Hepatocyte (in vitro differentiated cells): ENCODE measurements around the gene KRTAP2-1. TPM values are rescaled to one million over a fixed set of nuclear protein-coding genes. Genes with fewer than 3 reads are reported as not detected.

ENCODE experiments used
- DNase-seq: peaks from one replicate; pipeline ENCODE4 v3.0.0-alpha.2; 2016; ENCODE audit warnings: low spot score
- H2AFZ ChIP-seq: fragments of 200-600 bp; sonication (generic); 2 replicates; pipeline ENCODE4 v1.6.0; 2016; ENCODE audit warnings: antibody characterized with exemption, mild to moderate bottlenecking
- H3K27ac ChIP-seq: fragments of 200-600 bp; sonication (generic); 2 replicates; pipeline ENCODE4 v1.5.1; 2016; ENCODE audit warnings: mild to moderate bottlenecking
- H3K27me3 ChIP-seq: fragments of 200-600 bp; sonication (generic); 2 replicates; pipeline ENCODE4 v1.6.1; 2016
- H3K36me3 ChIP-seq: fragments of 200-600 bp; sonication (generic); replicated peaks from 2 replicates; pipeline ENCODE4 v1.5.1; 2016; ENCODE audit warnings: low read depth; ENCODE audit not compliant: insufficient read depth
- H3K4me1 ChIP-seq: fragments of 200-600 bp; sonication (generic); 2 replicates; pipeline ENCODE4 v1.5.1; 2016; ENCODE audit warnings: mild to moderate bottlenecking, moderate library complexity; ENCODE audit not compliant: insufficient read depth
- H3K4me2 ChIP-seq: fragments of 200-600 bp; sonication (generic); 2 replicates; pipeline ENCODE4 v1.6.0; 2016
- H3K4me3 ChIP-seq: fragments of 200-600 bp; sonication (generic); 2 replicates; pipeline ENCODE4 v1.5.1; 2016; ENCODE audit warnings: mild to moderate bottlenecking
- H3K79me2 ChIP-seq: fragments of 200-600 bp; sonication (generic); 2 replicates; pipeline ENCODE4 v1.6.0; 2017; ENCODE audit warnings: mild to moderate bottlenecking
- H3K9me2 ChIP-seq: fragments of 200-600 bp; sonication (generic); replicated peaks from 2 replicates; pipeline ENCODE4 v1.6.0; 2017; ENCODE audit warnings: mild to moderate bottlenecking; ENCODE audit not compliant: insufficient read depth
- H3K9me3 ChIP-seq: fragments of 200-600 bp; sonication (generic); 2 replicates; pipeline ENCODE4 v1.5.1; 2016; ENCODE audit warnings: low read depth, mild to moderate bottlenecking
- H4K20me1 ChIP-seq: fragments of 200-600 bp; sonication (generic); 2 replicates; pipeline ENCODE4 v1.6.0; 2016; ENCODE audit warnings: mild to moderate bottlenecking; ENCODE audit not compliant: insufficient read depth, poor library complexity, severe bottlenecking
- CTCF ChIP-seq: fragments of 200-600 bp; sonication (generic); IDR thresholded peaks from 2 replicates; pipeline ENCODE4 v1.5.1; 2016; ENCODE audit warnings: antibody characterized with exemption, mild to moderate bottlenecking; ENCODE audit not compliant: poor library complexity
- EZH2 ChIP-seq: fragments of 200-600 bp; sonication (generic); IDR thresholded peaks from 2 replicates; pipeline ENCODE4 v1.6.1; 2016; ENCODE audit warnings: antibody characterized with exemption, mild to moderate bottlenecking, borderline replicate concordance
- EZH2phosphoT487 ChIP-seq: fragments of 200-600 bp; sonication (generic); IDR thresholded peaks from one replicate; pipeline ENCODE4 v1.6.1; 2018; ENCODE audit warnings: antibody characterized with exemption, mild to moderate bottlenecking, low read depth, moderate library complexity; ENCODE audit not compliant: unreplicated experiment, severe bottlenecking
- WGBS: methylation state at CpG from one replicate; pipeline ENCODE4 v1.1.6; 2016; ENCODE audit warnings: low lambda C conversion rate; ENCODE audit errors: missing lambda C conversion rate; 5-methylcytosine and 5-hydroxymethylcytosine counted together
- polyA plus RNA-seq: library from polyadenylated mRNA; unstranded; fragments of >200 nt; fragmentation: Nextera tagmentation; extraction: Ambion mirVana; gene quantifications from 2 replicates; pipeline ENCODE4 v1.2.1, GENCODE V29; 2016
- total RNA-seq: library from RNA; depleted of rRNA; stranded (reverse); fragments of >200 nt; gene quantifications from 2 replicates; pipeline ENCODE4 v1.2.3, GENCODE V29; 2014

KRTAP2-1 gene
- total and polyA plus RNA-seq, 2 experiments from 2014 or later: not detected

GRCh38 chr17:41012326-41013120 lies 34.6 kb downstream of the KRTAP2-1 start:
- Histone ChIP-seq H3K9me3 (no peaks in the 10 kb centered on the region), H3K27ac (no peak overlapping the region), H3K4me3 (no peak overlapping the region), H3K36me3 (no peaks in the 10 kb centered on the region), H2AFZ (no peak overlapping the region), H3K79me2 (no peaks in the 10 kb centered on the region), H4K20me1 (no peaks in the 10 kb centered on the region), H3K27me3 (no peaks in the 10 kb centered on the region), H3K4me2 (no peak overlapping the region), H3K9me2 (no peaks in the 10 kb centered on the region), H3K4me1 (peaks cover 6% of the 10 kb centered on the region)
- WGBS: 85% methylated on average over 6 of the region's 6 CpGs
- TF ChIP-seq EZH2phosphoT487 (no peak), EZH2 (no peak), CTCF (no peak)
- no peak for DNase-seq

- Histone ChIP-seq H3K27me3 (no peaks in the 10 kb centered on the region), H4K20me1 (no peaks in the 10 kb centered on the region), H2AFZ (no peak overlapping the region), H3K4me2 (no peak overlapping the region), H3K4me1 (peaks cover 6% of the 10 kb centered on the region), H3K79me2 (no peaks in the 10 kb centered on the region), H3K27ac (no peak overlapping the region), H3K36me3 (no peaks in the 10 kb centered on the region), H3K4me3 (no peak overlapping the region), H3K9me2 (no peaks in the 10 kb centered on the region), H3K9me3 (no peaks in the 10 kb centered on the region)
- TF ChIP-seq CTCF (no peak), EZH2 (no peak), EZH2phosphoT487 (no peak)
- DNase-seq: no peak
Observed at GRCh38 chr17:41010441-41010840, 36.7 kb downstream of the KRTAP2-1 start.

GRCh38 chr17:41009936-41010335 lies 37.2 kb downstream of the KRTAP2-1 start:
- no peaks in the 10 kb centered on the region for H3K9me3 ChIP-seq
- H3K4me1 ChIP-seq: peaks cover 6% of the 10 kb centered on the region
- H3K4me2 ChIP-seq: no peak overlapping the region
- H3K4me3 ChIP-seq: no peak overlapping the region
- no peaks in the 10 kb centered on the region for H3K27me3 ChIP-seq
- H3K36me3 ChIP-seq: no peaks in the 10 kb centered on the region
- 91% methylated on average over 1 of the region's 1 CpG for WGBS
- H2AFZ ChIP-seq: no peak overlapping the region
- H3K27ac ChIP-seq: no peak overlapping the region
- no peaks in the 10 kb centered on the region for H3K79me2 ChIP-seq
- no peaks in the 10 kb centered on the region for H4K20me1 ChIP-seq
- TF ChIP-seq CTCF (no peak), EZH2 (no peak), EZH2phosphoT487 (no peak)
- no peaks in the 10 kb centered on the region for H3K9me2 ChIP-seq
- no peak for DNase-seq

- H3K36me3 ChIP-seq: no peaks in the 10 kb centered on the region
- H3K9me3 ChIP-seq: no peaks in the 10 kb centered on the region
- H3K4me1 ChIP-seq: peaks cover 6% of the 10 kb centered on the region
- no peak overlapping the region for H2AFZ ChIP-seq
- WGBS: 33% methylated on average over 4 of the region's 4 CpGs
- no peaks in the 10 kb centered on the region for H4K20me1 ChIP-seq
- H3K27me3 ChIP-seq: no peaks in the 10 kb centered on the region
- TF ChIP-seq EZH2: no peak
- no peak for TF ChIP-seq EZH2phosphoT487
- no peak for TF ChIP-seq CTCF
- H3K4me2 ChIP-seq: no peak overlapping the region
- no peak overlapping the region for H3K27ac ChIP-seq
- H3K9me2 ChIP-seq: no peaks in the 10 kb centered on the region
- no peak overlapping the region for H3K4me3 ChIP-seq
- H3K79me2 ChIP-seq: no peaks in the 10 kb centered on the region
- no peak for DNase-seq
Observed at GRCh38 chr17:41009301-41009760, 37.8 kb downstream of the KRTAP2-1 start.
